Right renal pelvis (tissue), 4 donors: ENCODE measurements around the gene STAU1. TPM values are rescaled to one million over a fixed set of nuclear protein-coding genes. Genes with fewer than 3 reads are reported as not detected.
"Not testable (repeated sequence)": the region's sequence is repeated elsewhere in the genome, so short reads cannot be mapped to it uniquely, and the experiment has no call there.

Source experiments
- DNase-seq, 4 donors: peaks; one replicate each; pipeline ENCODE4 v3.0.0-alpha.2; 2013; ENCODE audit warnings: low read depth in 4 of 4, low spot score in 3 of 4, missing footprints in 1 of 4
- polyA plus RNA-seq, 4 donors: library from polyadenylated mRNA; unstranded; fragments of 120-200 nt; gene quantifications; one replicate each; pipeline ENCODE4 v1.2.1, GENCODE V29; 2013; ENCODE audit not compliant: insufficient read length in 4 of 4

The STAU1 gene
- polyA plus RNA-seq, 4 donors = 121 to 136 (median 130) TPM

DNA sequence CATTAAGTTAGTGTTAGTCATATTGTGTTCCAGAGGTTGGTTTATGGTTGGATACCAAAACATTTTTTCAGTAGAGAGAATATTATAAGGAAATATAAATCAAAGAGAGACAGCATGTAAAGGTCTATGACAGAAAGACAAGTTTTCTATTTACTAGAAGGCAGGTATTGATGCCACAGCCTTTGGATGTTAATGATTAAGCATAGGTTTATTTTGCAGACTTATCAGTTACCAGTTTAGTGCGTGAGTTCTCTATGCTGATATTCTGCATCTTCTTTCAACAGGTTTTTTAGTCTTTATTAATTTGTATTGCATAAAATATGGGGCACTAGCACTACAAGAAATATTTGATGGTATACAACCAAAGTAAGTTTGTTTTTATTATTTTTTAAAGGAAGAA, 96.4 kb downstream of the STAU1 start:
- DNase-seq = no peak

DNA sequence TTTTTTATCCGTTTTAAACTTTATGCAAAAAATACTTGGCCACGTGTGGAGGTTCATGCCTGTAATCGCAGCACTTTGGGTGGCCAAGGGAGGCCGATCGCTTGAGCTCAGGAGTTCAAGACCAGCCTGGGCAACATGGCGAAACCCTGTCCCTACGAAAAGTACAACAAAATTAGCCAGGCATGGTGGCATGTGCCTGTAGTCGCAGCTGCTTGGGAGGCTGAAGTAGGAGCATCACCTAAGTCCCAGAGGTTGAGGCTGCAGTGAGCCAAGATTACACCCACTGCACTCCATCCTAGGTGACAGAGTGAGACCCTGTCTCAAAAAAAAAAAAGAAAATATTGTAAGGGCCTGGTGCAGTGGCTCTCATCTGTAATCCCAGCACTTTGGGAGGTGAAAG, 97.0 kb downstream of the STAU1 start:
- no peak for DNase-seq

DNA sequence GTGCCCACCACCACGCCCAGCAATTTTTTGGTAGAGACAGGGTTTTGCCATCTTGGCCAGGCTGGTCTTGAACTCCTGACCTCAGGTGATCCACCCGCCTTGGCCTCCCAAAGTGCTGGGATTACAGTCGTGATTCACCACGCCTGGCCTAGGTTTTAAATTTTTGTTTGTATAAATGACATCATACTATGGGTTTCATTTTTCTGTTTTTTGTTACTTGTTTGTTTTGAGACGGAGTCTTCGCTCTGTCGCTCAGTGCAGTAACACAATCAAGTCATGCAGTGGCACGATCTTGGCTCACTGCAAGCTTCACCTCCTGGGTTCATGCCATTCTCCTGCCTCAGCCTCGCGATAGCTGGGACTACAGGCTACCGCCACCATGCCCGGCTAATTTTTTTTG, 105.8 kb downstream of the STAU1 start:
- DNase-seq = not testable (repeated sequence)

DNA sequence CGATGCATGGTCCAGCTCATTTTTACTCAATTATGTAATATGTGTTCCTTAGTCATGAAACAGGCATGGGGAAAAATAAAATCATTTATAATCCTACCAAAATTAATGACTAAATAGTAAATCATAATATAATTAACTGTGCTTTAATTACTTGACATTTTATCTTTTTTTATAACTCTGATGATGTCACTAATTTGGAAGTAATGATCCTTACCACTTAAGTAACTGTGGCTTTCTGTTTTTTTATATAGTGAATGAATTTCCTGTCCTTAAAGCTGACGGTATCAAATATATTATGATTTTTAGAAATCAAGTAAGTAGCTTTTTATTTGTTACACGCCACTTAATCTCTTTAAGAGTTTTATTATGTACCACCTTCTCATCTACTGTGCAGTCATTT, 109.8 kb downstream of the STAU1 start:
- DNase-seq = no peak

DNA sequence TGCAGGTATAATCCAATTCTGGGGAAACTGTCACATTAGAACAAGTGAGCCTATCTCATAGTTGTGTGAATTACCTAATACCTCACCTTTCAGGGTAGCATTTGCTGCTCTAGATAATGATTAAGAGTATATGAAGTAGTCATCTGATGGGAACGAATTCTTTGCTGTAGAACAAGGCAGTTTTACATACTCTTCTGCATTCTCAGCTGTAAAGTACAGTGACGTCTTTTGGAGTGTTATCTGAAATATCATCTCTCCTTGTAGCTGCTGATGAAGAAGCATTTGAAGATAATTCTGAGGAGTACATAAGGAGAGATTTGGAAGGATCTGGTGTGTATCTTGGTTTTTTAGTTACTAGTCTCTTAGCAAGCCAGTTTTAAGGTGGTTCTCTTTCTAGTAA, 113.6 kb downstream of the STAU1 start:
- no peak for DNase-seq

Other genes with a start within 250 kb of the STAU1 start
- 100 to 1,000 TPM; 102 to 117 (median 115) TPM for gene CSE1L, start 142.0 kb downstream of the STAU1 start, polyA plus RNA-seq
- gene DDX27, start 31.1 kb upstream of the STAU1 start, polyA plus RNA-seq = 10 to 100 TPM; 44.9 to 47.3 (median 46.1) TPM
- gene ZNFX1, start 89.7 kb upstream of the STAU1 start, polyA plus RNA-seq = 10 to 100 TPM; 14.7 to 16.9 (median 16.2) TPM